ENCODE data around the gene OBSCN. TPM values are rescaled to one million over a fixed set of nuclear protein-coding genes. Genes with fewer than 3 reads are reported as not detected.

The OBSCN gene
- total and polyA plus RNA-seq, 5 experiments from 2014 or later = 0.56 to 102 (median 4.9) TPM

DNA sequence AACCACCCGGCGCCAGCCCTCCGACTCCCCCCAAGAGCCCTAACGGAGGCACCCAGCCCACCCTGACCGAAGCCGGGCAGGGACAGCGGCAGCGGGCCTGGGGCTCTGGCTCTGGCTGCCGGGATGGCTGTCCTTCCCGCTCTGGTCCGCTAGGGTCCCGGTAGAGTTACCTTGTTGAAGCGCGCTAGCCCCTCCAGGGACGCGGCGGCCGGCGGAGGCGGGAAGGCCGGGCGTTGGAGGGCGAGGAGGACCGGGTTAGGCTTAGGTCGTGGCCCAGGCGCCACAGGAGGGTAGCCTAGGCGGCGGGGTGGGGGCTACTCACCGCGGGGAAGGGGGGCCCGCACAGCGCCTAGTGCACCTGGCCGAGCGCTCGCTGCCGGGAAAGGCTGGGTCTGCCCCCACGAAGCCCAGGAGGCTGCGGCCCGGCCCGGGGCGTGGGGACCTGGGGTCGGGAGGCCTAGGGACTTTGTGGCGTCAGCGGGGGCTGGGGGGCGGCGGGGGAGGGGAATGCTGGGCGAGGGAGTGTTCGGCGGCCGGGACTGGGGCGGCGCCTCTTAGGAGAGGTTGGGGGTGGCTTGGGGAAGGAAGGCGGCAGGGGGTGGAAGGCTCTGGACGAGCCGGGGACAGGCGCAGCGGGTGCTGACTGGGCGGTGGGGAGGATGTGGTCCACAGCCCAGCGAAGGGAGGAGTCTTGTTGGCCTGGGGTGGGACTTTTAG is 208.5 kb downstream of the OBSCN start, which contains the start of gene TRIM17:
Gene TRIM17, minus strand, starts transcription at position 645 of the 717 bp plus-strand sequence. CDS start 1,789 bp downstream, outside the sequence.
- POLR2A ChIA-PET = interaction anchor here (1.3 to 1.4 kb wide), 2 partner anchors 10 to 70 kb away, joined by 4 to 12 read pairs; partner anchors contain the start of genes RNF187 and TRIM11
- peak in 7 of 10 donors; percentile 19 to 47 (median 38) for DNase-seq
- peak within 1 kb of the TSS in 9 of 10 donors; percentile 1 to 72 (median 43) for H3K27ac Mint-ChIP-seq
- peak within 1 kb of the TSS; percentile 76 to 96 (median 86) for H3K4me3 Mint-ChIP-seq
- no peaks in the 10 kb centered on the region for H3K36me3 Mint-ChIP-seq
- ATAC-seq = peak; percentile 73 to 83
- H3K4me1 Mint-ChIP-seq = peaks cover 19 to 35% (median 27%) of the 10 kb centered on the region in 4 donors
- H3K27me3 Mint-ChIP-seq = peaks cover under 1 to 14% (median 5%) of the 10 kb centered on the region in 5 donors
- H3K9me3 Mint-ChIP-seq = no peaks in the 10 kb centered on the region

DNA sequence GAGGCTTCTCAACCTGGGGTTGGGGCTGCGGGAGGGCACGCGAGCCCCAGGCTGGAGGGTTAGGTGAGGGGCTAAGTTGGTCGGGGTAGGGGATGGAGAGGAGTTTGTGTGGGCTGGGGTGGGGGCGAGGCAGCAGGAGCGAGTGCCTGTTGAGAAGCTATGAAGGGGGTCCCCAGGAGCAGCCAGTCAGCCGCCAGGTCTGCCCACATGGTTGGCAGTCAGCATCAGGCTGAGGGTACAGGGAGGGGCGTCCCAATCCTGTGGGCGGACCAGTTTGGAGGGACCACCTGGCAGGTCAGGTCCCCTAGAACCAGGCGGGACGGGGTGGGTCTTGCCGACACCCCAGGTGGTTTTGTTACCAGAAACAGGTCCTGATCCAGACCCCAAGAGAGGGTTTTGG is 209.2 kb downstream of the OBSCN start:
- Mint-ChIP-seq H3K9me3 (no peaks in the 10 kb centered on the region), H3K27me3 (peaks cover 4 to 19% (median 12%) of the 10 kb centered on the region in 5 donors), H3K36me3 (no peaks in the 10 kb centered on the region), H3K27ac (peak overlapping the region in 4 of 10 donors; percentile 39 to 57 (median 43)), H3K4me3 (peak overlapping the region; percentile 59 to 96 (median 84)), H3K4me1 (peaks cover 19 to 35% (median 27%) of the 10 kb centered on the region in 4 donors)
- DNase-seq (no peak), ATAC-seq (no peak)
- POLR2A ChIA-PET = no interaction called here

DNA sequence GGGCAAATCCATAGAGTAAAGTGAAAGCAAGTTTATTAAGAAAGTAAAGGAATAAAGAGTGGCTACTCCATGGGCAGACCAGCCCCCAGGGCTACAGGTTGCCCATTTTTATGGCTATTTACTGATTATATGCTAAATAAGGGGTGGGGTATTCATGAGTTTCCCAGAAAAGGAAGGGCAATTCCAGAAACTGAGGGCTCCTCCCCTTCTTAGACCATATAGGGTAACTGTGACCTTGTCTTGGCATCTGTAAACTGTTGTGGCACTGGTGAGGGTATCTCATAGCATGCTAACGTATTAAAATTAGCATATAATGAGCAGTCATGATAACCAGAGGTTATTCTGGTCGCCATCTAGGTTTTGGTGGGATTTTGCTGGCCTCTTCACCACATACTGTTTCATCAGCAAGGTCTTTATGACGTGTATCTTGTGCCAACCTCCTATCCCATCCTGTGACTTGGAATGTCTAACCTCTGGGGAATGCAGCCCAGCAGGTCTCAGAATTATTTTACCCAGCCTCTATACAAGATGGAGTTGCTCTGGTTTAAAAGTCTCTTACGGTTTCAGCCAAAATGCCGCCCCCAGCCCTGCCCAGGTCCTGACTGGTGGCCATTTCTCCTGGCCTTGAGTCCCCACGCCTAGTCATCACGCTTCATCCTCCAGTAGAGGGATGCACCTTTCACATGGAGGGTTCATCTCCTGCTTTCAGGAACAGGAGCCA is 209.8 kb downstream of the OBSCN start:
- H3K27me3 Mint-ChIP-seq = peaks cover 6 to 22% (median 15%) of the 10 kb centered on the region in 5 donors
- DNase-seq = no peak
- no peak for ATAC-seq
- no peaks in the 10 kb centered on the region for H3K36me3 Mint-ChIP-seq
- POLR2A ChIA-PET = no interaction called here
- no peaks in the 10 kb centered on the region for H3K9me3 Mint-ChIP-seq
- H3K4me1 Mint-ChIP-seq = peaks cover 19 to 35% (median 27%) of the 10 kb centered on the region in 4 donors
- H3K4me3 Mint-ChIP-seq = peak overlapping the region; percentile 30 to 96 (median 84)
- peak overlapping the region in 3 of 10 donors; percentile 40 to 57 (median 46) for H3K27ac Mint-ChIP-seq

DNA sequence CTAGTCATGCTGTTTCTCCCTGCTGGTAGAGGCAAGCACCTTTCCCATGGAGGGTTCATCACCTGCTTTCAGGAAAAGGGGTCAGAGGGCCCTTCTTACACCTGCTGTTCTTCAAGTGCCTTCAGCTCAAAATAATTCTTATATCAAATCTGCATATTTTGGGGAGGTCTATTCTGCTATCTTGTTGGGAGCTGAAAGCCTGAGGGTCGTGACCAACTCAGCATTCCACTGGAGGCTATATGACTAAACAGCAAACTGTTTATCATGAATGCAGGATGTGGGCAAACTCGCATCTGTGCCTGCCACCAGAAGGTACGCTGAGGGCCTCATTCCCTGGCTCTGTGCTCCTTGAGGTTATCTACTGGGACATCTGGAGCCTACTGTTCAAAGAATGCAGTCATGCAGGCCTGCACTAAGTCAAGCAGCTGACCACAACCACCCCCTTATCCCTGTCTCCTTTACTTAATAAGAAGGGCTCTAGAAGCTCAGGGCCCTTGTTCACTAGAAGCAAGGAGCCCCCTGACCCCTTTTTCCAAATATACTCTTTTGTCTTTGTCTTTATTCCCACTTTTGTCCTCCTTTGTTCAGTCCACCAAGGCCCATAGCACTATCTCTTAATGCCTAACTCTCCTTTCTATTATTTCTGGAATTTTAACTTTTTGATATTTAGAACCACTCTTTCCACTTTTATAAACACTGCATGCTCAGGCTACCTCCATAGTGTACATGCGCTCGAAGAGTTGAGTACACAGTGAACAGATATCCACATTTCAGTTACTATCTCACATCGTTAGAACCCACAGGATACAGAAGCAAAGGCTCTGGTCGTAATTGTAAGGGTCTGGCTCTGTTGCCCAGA is 213.4 kb downstream of the OBSCN start:
- no peaks in the 10 kb centered on the region for H3K9me3 Mint-ChIP-seq
- no peak overlapping the region for H3K27ac Mint-ChIP-seq
- H3K4me1 Mint-ChIP-seq = peaks cover 3 to 18% (median 11%) of the 10 kb centered on the region in 4 donors
- POLR2A ChIA-PET = interaction anchor here (1.2 kb wide), 1 partner anchor 14 kb away, joined by 4 read pairs; the partner anchor contains the start of gene TRIM11
- H3K36me3 Mint-ChIP-seq = no peaks in the 10 kb centered on the region
- DNase-seq (no peak), ATAC-seq (no peak)
- H3K27me3 Mint-ChIP-seq = peaks cover 6 to 21% (median 15%) of the 10 kb centered on the region in 5 donors
- H3K4me3 Mint-ChIP-seq = no peak overlapping the region

DNA sequence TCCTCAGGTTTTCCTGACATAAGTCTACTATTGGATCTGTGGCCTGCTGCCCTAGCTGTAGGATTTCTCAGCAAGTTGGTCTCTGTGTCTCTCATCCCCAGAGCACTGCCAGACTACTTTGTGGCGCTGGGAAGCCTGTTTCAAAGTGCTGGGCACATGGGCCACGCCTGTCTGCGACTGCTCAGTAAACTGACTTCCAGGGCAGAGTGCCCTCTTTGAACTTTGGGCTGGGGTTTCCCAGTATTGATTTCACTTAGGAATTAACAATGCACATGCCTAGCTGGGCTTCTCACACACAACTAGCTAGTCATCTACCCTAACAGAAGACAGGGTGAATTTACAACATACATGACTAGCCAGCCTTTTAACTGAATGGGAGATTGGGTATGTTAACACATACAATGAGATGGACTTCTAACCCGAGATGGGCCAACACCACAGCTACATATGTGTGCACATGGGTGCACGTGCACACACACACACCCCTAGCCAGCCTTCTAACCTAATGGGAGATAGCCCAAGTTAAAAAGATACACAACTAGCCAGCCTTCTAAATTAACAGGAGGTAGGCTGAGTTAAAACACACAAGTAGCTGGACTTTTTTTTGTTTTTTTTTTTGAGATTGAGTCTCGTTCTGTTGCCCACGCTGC is 215.7 kb downstream of the OBSCN start:
- Mint-ChIP-seq H3K4me1 (no peaks in the 10 kb centered on the region), H3K27ac (no peak overlapping the region), H3K36me3 (peaks cover 0 to 5% (median 0%) of the 10 kb centered on the region in 3 donors), H3K27me3 (peaks cover 9 to 29% (median 19%) of the 10 kb centered on the region in 5 donors), H3K9me3 (no peaks in the 10 kb centered on the region), H3K4me3 (no peak overlapping the region)
- POLR2A ChIA-PET = interaction anchor here (0.7 to 0.9 kb wide), 2 partner anchors 11 to 75 kb away, joined by 3 read pairs; no protein-coding TSS in a partner anchor
- DNase-seq (no peak), ATAC-seq (no peak)

DNA sequence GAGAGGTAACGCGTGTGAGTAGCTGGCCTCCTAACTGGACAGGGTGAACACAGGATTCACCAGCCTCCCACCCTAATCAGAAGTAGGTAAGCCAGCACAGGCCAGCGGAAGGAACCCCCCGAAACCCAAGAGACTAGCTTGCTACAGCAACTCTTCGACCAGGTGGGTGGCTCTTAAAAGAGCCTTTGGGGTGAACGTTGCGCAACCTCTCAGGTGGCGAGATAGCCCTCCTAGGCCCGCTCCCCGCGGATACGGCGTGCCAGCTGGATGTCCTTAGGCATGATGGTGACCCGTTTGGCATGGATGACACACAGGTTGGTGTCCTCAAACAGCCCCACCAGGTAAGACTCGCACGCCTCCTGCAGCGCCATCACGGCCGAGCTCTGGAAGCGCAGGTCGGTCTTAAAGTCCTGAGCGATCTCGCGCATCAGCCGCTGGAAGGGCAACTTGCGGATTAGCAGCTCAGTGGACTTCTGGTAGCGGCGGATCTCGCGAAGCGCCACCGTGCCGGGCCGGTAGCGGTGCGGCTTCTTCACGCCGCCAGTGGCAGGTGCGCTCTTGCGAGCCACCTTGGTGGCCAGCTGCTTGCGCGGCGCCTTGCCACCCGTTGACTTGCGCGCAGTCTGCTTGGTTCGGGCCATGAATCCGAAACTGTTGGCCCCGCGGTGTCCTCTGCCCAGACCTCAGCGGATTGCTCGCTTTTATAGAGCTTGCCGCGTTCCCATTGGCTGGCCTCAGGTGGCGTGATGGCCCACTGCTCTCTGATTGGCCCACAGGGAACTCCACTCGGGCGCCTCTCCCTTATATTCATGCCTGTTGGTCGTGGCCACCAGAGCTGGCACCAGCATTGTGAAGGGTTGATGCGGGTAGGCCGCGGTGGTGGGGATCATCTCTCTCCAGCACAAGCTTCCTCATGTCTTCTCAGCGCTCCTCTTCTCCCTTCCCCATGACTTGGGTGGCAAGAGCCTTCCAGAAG is 217.1 kb downstream of the OBSCN start:
- Mint-ChIP-seq H3K9me3 (no peaks in the 10 kb centered on the region), H3K36me3 (peaks cover 0 to 5% (median 0%) of the 10 kb centered on the region in 3 donors), H3K27me3 (peaks cover 12 to 43% (median 23%) of the 10 kb centered on the region in 5 donors), H3K27ac (no peak overlapping the region), H3K4me3 (no peak overlapping the region), H3K4me1 (no peaks in the 10 kb centered on the region)
- ATAC-seq (no peak), DNase-seq (no peak)
- POLR2A ChIA-PET = no interaction called here

DNA sequence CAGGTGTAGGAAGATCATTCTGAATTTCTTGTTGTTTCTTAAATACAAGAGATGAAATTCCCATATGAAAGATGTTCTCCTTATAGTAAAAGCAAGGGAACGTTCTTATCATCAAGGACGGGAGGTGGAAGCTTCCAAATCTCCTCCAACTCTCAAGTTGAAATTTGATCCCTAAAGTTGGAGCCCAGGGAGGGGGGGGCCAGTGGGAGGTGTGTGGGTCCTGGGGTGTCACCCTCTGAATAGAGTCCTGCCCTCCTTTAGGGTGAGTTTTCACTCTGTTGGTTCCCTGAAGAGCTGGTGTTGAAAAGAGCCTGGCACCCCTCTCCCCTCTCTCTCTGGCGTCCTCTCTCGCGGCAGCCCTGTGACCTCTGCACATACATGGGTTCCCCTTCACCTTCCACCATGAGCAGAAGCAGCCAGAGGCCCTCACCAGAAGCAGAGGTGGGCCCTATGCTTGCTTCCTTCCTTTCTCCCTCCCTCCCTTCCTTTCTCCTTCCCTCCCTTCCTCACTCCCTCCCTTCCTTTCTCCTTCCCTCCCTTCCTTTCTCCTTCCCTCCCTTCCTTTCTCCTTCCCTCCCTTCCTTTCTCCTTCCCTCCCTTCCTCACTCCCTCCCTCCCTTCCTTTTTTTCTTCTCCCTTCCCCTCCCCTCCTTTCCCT is 218.8 kb downstream of the OBSCN start:
- no peak for ATAC-seq
- POLR2A ChIA-PET = interaction anchor here (0.7 kb wide), 1 partner anchor 60 kb away, joined by 3 read pairs; the partner anchor contains the start of gene RNF187
- no peak for DNase-seq
- no peaks in the 10 kb centered on the region for H3K9me3 Mint-ChIP-seq
- peaks cover 13 to 39% (median 27%) of the 10 kb centered on the region in 5 donors for H3K27me3 Mint-ChIP-seq
- peaks cover 0 to 5% (median 0%) of the 10 kb centered on the region in 3 donors for H3K36me3 Mint-ChIP-seq
- H3K4me3 Mint-ChIP-seq = no peak overlapping the region
- no peak overlapping the region for H3K27ac Mint-ChIP-seq
- H3K4me1 Mint-ChIP-seq = no peaks in the 10 kb centered on the region

DNA sequence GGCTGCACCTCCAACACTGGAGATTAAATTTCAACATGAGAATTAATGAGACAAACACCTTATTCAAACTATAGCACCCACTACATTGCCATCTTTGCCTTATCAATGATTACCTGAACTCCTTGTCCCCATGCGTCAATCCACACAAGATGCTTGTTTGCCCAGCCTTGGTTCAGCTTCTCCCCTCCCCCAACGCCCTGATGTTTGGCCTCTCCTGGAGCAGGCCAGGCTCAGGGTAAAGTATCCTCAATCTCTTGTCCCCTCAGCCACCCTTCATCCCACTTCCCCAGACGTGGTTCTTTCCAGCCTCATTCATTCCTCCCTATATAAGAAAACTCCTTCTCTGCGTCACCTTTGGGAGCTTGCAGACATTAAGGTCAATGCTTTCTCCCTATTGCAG is 220.6 kb downstream of the OBSCN start:
- Mint-ChIP-seq H3K27ac (peak overlapping the region in 2 of 10 donors; percentile 29 to 78), H3K4me3 (no peak overlapping the region), H3K4me1 (no peaks in the 10 kb centered on the region), H3K9me3 (no peaks in the 10 kb centered on the region), H3K27me3 (peaks cover 15 to 41% (median 29%) of the 10 kb centered on the region in 5 donors), H3K36me3 (peaks cover 0 to 5% (median 0%) of the 10 kb centered on the region in 3 donors)
- POLR2A ChIA-PET = no interaction called here
- ATAC-seq (no peak), DNase-seq (no peak)
